Fibroblast of skin of abdomen (primary cell): Measurements from ENCODE around the gene RNU5D-1.
"Not testable (repeated sequence)": the region's sequence is repeated elsewhere in the genome, so short reads cannot be mapped to it uniquely, and the experiment has no call there.

Experiments
- DNase-seq: peaks from one replicate; pipeline ENCODE4 v3.0.0-alpha.2; 2013

RNU5D-1 gene

DNA sequence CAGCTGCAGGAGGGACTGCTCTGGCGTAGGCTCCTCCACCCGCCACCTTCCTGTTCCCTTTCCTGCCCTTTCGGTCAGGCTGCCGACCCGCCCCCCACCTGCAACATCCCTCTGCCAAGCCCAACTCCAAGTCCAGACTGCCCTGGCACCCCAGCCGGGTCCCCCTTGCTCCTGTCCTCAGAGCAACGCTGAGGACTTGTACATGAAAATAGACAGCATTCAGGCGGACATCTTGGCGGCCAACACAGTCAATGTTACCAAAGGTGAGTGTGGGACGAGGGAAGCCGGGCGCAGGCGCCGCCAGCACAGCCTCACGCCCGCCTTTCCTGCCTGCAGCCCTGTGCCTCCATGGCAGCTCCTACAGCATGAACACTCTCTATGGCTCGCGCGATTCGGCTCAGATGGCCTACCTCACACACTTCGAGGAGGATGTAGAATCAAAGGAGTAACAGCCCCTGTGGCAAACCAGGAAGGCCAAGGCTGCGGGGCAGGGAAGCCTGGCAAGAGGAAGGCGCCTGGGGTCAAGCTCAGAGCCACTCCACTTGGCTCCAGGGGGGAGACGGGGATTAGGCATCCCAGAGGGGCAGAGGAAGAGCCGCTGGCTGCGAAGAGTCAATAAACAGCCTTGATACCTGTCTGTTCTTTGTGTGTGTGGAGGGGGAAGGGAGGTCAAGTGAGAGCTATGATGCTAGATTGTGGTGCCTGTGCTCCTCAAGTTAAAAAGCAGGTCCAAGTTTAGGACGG lies 5.8 kb downstream of the RNU5D-1 start:
- DNase-seq = no peak

DNA sequence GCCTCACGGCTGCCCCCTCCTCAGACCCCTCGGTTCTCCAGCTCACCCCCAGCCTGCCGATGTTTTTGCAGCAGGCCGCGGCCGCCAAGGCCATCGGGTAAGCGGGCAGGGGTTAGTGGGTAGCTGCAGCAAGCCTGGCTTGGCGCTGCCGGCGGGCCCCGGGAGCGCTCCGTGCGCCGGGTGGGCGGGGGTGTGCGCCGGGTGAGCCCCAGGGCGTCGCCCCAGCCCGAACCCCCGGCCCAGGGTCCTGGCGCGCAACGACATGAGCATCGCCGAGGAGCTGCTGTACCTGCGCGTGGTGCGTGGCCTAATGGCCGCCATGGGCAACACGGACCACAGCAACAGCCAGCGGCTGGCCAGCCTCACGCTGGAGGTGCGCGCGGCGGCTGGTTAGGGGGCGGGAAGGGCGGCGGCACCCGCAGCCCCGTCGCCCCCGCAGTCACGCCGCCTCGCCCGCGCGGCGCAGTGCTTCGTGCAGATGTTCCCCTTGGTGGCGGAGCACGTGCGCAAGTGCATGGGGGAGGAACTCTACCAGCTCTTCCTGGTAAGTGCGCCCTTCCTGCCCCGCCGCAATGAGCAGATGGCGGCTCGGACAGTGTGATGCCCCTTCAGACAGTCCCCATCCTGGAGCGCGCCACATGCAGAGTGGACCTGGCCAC lies 6.5 kb downstream of the RNU5D-1 start:
- DNase-seq = no peak

DNA sequence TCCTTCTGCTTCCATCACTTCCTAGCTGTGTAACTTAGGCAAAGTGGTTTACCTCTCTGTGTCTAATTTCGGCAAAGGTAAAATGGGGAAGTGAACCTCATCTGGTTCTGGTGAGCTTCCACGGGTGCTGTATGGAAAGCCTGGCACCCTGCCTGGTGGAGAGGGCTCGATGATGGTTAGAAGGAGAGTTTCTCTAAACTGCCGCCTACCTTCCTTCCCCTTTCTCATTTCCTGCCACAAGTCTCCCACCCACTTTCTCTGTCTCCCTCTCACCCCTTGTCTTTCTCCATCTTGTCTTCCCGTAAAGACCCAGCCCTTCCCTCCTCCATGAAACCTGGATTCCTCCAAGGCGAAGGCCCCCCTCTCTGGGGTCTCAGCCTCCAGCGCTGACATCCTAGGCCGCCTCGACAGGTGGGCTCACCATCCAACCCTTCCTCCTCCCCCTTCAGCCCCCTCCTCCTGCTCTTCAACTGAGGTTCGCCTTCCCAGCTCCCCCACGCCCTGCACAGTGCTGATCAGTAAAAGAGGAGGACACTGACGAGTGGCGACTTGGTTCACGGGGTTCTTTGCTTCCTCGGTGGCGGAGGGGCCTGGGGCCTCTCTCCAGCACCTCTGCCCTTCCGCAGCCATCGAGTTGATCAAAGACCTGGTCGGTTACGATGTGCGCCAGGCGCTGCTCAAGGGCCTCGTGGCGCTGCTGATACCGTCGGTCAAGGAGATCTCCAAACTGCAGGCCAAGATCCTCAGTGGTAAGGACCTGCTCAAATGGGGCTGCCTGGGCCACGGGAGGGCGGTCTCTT lies 7.3 kb downstream of the RNU5D-1 start:
- DNase-seq = no peak

DNA sequence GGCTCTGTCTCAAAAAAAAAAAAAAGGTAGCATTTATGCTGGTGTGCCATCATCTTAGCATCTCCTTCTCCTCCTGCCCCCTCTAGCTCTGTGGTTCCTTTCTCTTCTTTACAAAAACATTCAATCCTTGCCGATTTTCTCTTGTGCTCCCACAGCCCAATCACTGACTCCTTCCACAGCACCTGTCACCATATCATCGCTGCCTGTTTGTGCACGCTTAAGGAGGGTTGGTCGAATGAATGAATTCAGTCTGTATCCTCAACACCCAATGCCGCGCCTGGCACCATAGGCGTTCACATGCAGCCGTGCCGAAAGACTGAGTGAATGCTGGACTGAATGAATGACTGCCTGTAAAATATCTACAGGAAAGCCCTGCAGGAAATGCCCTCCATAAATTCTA lies 7.9 kb downstream of the RNU5D-1 start:
- no peak for DNase-seq

DNA sequence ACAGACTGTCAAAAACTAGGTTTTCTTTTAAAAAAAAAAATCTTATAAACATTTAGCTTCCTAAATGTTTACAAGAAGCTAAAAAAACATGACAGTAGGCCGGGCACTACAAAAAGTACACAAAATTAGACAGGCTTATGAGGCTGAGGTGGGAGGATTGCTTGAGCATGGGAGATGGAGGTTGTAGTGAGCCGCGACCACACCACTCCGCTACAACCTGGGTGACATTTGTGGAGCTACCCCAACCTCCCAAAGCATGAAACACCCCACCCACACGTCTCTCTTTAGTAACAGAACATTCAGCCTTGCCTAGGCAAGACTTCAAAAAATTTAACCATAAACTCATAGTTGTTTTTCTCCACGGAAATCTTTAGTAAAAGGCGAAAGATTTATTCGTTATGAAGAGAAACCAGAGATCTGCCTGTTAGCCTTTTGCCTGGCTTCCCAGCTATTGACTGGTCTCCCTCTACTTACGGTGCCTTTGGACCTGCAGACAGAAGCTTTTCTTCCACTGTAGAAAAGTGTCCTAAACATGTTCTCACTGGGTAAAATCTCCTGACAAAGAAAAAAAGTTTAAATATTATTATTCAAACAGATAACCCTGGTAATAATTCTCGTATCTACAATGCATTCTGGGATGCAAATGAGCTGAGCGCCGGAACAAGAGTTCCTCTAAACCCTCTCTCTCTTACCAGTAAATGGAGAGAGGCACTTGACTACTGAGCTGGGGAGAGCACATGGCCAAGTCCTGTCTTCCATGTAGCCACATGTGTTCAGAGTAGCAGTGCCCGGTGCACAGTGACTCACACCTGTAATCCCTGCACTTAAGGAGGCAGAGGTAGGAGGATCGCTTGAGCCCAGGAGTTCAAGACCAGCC lies 9.2 kb downstream of the RNU5D-1 start:
- peak; percentile 94 for DNase-seq

DNA sequence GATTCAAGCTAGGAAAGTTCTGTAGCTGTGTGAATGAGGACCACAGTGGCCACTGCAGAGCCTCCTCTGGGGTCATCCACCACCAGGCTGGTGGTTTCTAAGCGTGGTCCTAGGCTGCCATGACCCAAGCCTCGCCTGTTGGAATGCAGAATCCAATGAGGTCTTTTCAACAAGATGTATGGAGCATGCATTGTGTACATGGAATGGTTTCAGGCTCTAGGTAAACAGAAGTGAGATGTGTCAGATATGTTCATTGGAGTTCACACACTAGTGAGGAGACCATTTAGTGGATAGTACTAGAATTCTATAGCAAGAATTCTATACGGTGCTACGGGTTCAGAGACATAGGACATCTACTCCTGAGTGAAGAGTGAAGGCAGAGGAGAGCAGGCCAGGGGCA lies 10.7 kb downstream of the RNU5D-1 start:
- DNase-seq = no peak

DNA sequence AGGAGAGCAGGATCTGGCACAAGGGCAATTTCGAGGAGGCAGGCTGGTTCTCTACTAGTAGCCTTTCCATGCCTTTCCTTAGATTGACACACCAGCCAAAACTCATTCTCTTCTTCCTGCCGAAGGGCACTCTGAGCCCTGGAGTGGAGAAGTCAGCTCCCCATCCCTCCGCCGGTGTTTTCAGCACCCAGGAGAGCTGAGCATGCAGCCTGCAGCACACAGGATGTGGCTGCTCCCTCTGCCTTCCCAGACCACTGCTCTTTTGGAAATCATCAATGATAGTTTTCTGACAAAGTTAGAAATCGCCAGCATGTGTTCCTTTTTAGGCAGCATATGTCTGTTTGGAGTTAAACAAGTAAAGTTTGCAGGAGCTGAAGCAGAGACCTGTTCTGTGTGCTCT lies 11.7 kb downstream of the RNU5D-1 start:
- no peak for DNase-seq

DNA sequence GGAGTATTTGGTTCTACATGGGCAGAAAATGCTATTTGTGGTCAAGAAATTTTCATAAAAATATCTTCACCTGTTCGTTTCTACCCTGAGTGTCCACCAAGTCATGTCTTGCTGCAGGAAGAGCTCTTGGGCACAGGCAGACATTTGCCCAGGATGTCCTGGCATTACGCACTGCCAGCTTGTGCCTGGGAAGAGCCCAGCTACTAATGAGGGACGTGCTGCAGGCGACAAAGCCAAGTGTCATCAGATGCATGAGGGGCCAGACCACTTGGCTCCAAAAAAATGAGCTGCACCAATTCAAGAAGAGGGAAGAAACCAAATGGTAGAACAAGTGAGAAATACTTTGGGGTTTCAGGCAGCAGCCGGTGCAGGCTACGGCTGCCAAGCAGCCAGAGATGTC lies 12.9 kb downstream of the RNU5D-1 start:
- DNase-seq = no peak

DNA sequence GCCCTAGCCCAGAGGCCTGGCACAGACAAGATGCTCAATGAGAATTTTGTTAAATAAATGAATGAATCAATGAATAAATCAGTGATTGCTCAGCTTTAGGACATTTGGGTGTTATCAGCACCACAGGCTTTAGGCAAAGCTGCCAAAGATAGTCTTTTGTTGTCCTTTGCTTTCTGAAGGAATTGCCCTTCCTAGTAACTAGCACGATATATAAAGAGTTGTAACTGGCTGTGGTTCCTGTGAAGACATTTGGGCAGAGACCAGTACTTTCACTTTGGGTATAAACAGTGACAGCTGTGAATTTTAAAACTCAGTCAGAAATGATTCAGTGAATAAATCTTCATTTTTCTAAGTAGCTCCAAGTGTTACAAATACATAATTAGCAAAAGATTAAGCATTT lies 13.3 kb downstream of the RNU5D-1 start:
- DNase-seq = no peak

DNA sequence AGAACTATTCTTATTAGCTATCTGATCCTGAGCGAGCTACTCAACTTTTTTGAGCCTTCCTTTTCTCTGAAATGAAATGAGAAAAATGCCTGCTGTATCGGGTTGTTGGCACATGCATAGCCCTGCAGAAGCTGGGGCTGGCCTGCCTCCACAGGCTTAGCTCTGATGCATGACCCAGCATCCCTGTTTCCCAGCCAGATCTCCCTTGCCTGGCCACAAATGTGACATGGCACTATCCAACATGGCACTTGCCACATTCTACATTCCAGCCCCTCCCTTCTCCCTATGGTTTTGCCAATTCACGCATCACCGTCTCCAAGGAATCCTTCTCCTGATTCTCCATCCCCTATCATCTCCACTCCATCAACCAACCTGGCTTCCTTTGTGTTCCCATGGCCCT lies 13.8 kb downstream of the RNU5D-1 start:
- DNase-seq = no peak

DNA sequence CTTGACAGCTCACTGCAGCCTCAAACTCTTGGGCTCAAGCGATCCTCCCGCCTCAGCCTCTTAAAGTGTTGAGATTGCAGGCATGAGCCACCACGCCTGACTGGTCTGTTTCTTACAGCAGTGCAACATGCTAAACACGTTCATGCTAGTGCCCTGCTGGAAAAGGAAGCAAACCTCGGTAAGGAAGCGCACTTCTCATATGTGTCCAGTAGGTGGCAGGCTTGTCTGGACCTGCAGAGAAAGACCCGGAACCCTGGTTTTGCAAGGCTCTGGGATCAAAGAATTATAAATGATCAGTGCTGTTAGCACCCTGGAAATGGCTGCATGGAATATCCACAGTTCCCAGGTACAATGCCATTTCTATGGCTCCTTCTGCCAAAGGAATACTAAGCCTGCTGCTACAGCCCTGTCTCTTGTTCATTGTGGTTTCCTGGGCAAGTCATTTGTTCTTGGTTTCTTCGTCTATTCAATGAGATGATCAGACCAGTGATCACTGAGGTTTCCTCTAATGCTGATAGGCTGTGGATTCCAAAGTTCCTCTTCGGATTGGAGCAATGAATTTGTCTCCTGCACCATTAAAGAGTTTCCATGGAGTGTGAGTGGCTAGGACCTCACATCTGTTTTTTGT lies 15.9 kb downstream of the RNU5D-1 start:
- peak; percentile 69 for DNase-seq

DNA sequence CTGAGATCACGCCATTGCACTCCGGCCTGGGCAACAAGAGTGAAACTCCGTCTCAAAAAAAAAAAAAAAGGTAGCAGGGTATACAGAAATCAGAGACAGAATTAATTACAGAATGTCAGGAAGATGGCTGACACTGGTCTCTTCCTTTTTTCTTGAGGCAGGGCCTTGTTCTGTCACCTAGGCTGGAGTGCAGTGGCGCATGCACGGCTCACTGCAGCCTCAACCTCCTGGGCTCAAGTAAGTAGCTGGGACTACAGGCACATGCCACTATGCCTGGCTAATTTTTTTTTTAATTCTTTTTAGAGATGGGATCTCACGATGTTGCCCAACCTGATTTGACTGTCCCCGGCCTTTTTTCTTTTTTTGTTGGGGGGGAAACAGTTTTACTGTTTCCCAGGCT lies 16.4 kb downstream of the RNU5D-1 start:
- no peak for DNase-seq

DNA sequence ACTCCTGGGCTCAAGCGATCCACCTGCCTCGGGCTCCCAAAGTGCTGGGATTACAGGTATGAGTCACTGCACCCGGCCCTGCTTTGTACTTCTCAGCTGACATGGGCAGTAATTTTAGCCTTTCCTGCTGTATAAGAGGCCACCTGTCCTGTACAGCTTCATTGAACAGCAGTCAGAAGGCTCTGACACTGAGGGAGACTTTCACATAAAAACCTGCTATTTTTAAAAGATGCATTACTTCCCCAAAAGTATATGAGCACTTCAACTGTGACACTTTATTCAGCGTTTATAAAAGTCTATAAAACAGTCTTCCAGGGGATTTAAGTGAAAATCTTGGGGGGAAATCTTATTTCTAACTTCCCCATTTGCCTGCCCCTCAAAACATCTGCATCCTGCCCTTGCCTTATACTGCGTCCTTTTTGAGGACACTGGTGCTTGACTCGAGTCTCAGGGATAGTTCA lies 17.6 kb downstream of the RNU5D-1 start:
- no peak for DNase-seq

DNA sequence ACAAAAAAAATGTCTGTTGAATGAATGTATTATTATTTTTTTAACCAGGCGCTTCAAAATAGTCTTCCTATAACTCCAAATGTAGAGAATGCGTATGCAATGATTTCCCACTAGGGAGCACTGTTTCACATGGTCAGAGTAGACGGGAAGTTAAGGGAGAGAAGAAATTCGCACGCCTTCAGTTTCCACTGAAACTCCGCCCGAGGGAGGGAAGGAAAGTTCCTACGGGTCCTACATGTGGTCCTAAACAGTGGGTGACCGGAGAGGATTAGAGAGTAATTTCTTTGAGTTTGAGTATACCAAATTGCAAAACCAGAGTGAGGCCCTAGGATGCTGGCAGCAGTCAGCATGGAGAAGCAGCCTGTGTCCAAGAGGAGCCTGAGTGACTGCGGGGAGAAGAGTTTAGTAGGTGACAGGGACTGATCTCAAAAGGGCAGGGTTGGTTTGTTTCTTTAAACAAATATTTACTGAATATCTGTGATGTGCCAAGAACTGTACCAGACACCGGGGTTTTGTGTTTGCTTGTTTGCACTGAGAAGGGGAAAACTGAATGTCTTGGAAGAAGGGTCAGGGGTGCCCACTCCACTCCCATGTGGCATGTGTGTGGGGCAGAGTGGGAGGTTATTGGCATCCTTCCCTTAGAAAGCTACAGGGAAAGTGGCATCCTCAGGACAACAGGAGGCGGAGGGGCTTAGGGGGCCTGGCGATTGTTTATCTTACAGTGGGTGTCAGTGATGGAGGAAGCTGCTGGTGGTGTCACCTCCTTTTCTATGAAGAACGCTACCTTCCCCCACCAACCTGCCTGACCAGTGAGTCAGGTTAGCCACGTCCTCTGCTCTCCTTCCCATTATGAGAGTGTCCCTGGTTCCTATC lies 22.8 kb downstream of the RNU5D-1 start:
- peak; percentile 39 for DNase-seq

DNA sequence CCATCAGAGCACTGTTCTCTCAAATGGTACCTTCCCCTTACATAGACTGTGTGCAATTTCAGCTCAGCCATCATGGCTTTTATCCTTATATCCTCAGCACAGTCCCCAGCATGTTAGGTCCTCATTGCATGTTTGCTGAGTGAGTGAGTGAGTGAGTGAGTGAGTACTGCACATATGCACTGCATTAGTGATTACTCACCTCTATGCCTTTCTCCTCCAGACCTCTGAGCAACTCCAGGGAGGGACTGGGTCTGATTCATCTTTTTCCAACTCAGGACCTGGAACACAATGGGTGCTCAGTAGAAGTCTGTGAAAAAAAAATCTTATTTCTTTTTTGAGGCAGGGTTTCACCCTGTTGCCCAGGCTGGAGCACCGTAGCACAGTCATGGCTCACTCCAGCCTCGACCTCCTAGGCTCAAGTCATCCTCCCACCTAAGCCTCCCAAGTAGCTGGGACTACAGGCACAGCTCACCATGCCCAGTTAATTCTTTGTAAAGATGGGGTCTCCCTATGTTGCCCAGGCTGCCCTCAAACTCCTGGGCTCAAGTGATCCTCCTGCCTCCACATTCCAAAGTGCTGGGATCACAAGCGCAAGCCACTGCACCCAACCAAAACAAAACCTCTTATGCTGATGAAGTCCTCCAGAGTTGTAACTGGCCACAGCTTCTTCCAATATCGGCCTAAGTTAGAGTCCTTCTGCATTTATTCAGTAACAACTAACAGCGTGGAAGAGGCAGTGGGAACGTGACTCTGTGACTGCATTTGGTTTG lies 23.7 kb downstream of the RNU5D-1 start:
- peak; percentile 94 for DNase-seq

DNA sequence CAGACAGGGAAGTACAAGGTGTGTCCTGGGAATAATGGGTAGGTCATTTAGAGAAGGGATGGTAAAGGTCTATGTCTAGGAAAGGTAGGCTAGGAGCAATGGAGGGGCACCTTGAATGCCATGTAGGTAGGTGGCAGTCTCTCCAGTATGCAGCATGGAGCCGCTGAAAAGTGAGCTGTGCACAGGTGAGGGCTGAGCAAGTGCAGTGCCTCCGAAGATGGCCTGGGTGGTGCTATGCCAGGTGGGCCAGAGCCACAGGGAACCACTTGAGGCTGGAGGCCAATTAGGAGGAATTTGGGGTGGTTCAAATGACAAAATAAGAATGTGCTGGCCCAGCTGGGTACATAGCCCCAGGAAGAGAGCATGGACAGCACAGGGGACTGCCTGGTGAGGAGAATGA lies 25.0 kb downstream of the RNU5D-1 start:
- no peak for DNase-seq

DNA sequence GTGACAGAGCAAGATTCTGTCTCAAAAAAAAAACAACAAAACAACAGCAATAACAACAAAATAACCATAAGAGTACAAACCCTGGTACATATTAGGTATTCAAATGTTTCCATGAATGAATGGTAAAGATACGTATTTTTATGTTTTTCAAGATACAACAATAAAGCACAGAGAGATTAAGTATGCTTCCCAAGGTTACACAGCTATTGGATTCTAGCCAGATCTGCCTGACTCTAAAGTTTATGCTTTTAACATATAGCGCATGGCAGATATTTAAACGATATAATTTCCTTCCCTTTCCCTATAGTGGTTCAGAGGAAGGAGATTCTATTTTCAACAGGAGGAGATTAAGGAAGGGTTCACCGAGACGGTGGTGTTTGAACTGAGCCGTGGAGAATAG lies 25.5 kb downstream of the RNU5D-1 start:
- DNase-seq = no peak

DNA sequence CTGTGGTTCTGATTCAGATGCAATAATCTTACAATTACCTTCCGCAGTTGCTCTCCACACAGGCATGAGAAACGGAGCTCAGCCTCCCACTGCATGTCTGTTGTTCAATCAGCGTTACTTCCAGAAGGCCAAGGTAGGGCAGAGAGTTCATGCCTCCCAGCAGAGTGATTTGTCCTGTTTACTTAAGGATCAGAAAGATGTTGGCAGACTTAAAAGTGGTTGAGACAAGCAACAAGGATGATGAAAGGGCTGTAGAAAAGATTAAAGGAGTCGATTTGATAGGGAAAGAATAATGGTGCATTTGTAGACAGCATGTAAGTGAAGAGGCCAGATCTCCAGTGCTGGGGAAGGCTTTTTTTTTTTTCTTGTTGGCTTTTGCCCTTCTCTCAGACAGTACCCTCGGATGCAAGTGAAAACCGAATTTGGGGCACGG lies 29.8 kb downstream of the RNU5D-1 start:
- DNase-seq = no peak

DNA sequence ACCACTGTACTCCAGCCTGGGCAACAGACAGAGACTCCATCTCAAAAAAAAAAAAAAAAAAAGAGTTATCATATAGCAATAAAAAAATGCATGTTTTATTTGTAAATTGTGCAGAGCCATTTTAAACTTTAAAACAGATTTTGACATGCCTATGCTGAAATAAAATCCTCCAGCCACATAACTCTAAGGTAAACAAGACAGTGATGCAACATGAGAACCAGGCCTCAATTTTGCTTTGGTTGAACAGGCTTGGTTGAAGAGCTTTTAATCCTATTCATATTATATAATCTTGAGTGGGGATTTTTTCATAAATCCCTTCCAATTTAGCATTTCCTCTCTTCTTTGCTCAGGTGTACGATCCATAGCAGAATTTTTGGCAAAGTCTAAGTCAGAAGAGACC lies 30.4 kb downstream of the RNU5D-1 start:
- DNase-seq = no peak

DNA sequence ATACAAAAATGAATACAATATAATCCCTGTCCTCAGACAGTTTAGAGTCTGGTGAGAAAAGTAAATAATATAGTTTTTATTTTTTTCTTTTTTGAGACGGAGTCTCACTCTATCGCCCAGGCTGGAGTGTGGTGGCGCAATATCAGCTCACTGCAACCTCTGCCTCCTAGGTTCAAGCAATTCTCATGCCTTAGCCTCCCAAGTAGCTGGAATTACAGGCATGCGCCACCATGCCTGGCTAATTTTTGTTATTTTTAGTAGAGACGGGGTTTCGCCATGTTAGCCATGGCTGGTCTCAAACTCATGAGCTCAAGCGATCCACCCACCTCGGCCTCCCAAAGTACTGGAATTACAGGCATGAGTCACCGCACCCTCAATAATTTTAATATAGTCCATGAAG lies 31.6 kb downstream of the RNU5D-1 start:
- not testable (repeated sequence) for DNase-seq
